Fibroblast of the aortic adventitia (primary cell): ENCODE measurements around the gene TSPAN18. TPM values are rescaled to one million over a fixed set of nuclear protein-coding genes. Genes with fewer than 3 reads are reported as not detected.

Source experiments
- DNase-seq: peaks from one replicate; pipeline ENCODE4 v3.0.0-alpha.2; 2010; ENCODE audit warnings: low read depth
- H3K4me3 ChIP-seq: 2 replicates; pipeline ENCODE4 v1.5.1; 2011; ENCODE audit warnings: low read depth, mild to moderate bottlenecking, control low read depth, low read length, moderate library complexity
- total RNA-seq: library from RNA; depleted of rRNA; stranded (reverse); fragments of >200 nt; gene quantifications from 2 replicates; pipeline ENCODE4 v1.2.3, GENCODE V29; 2012; ENCODE audit warnings: low replicate concordance
- TF ChIP-seq, protein P1 (sequence below): IDR thresholded peaks from 2 replicates; pipeline ENCODE4 v1.5.1; 2011; ENCODE audit warnings: mild to moderate bottlenecking, low read length, control low read depth, inconsistent platforms; ENCODE audit not compliant: insufficient read depth

TSPAN18 gene
- total RNA-seq, 1 donor: under 0.01 TPM

DNA sequence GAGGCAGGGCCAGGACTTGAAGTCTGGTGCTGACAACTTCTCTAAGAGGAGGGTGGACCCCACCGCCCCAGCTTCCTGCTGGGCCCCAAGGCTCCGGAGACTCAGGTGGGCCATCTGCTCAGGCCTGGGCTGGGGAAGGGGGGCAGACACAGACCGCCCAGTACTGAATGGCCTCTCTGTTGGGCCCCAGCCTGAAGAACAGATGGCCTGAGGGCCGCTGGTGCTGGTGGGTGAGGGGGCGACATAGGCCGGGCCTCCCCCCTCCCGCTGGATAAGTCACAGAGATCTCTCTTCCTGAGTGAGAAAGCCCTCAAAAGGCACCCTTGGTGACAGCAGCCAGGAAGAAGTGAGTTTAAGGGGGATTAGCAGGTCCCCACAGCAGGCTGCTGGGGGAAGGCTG, 236.4 kb downstream of the TSPAN18 start:
- TF ChIP-seq, protein P1, sequence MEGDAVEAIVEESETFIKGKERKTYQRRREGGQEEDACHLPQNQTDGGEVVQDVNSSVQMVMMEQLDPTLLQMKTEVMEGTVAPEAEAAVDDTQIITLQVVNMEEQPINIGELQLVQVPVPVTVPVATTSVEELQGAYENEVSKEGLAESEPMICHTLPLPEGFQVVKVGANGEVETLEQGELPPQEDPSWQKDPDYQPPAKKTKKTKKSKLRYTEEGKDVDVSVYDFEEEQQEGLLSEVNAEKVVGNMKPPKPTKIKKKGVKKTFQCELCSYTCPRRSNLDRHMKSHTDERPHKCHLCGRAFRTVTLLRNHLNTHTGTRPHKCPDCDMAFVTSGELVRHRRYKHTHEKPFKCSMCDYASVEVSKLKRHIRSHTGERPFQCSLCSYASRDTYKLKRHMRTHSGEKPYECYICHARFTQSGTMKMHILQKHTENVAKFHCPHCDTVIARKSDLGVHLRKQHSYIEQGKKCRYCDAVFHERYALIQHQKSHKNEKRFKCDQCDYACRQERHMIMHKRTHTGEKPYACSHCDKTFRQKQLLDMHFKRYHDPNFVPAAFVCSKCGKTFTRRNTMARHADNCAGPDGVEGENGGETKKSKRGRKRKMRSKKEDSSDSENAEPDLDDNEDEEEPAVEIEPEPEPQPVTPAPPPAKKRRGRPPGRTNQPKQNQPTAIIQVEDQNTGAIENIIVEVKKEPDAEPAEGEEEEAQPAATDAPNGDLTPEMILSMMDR: no peak
- no peak for DNase-seq
- H3K4me3 ChIP-seq: no peak overlapping the region

GRCh38 chr11:44963948-44964347, 237.2 kb downstream of the TSPAN18 start:
- TF ChIP-seq, protein P1: no peak
- no peak for DNase-seq
- no peak overlapping the region for H3K4me3 ChIP-seq

- no peak overlapping the region for H3K4me3 ChIP-seq
- TF ChIP-seq, protein P1: no peak
- no peak for DNase-seq
Measured at GRCh38 chr11:44964526-44965209, 237.9 kb downstream of the TSPAN18 start.

- no peak for DNase-seq
- TF ChIP-seq, protein P1: no peak
- H3K4me3 ChIP-seq: no peak overlapping the region
Measured at GRCh38 chr11:44966694-44967093, 239.9 kb downstream of the TSPAN18 start.

DNA sequence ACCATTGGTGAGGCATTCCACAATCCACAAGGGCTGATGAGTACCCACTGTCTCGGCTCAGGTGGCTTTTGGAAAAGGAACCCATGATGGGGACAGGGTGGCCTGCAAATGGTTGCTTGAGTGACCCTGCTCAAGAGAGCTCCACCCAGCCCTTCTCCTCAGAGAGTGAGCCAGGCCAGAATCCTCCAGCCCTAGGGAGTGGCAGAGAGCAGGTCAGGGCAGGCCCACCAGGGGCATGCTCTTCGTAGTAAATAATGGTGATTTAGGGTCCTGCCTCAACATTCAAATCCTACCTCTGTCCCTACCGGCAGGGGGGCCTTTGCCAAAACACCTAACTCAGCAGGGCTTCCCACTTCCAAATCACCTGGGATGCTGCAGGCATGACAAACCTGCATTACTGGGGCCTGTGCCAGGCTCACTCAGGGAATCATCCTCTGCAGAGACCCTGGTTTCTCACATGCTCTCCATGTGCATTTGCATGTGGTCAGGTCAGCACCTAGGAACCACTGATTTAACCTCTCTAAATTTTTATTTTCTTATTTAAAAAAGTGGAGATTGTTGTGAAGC, 241.3 kb downstream of the TSPAN18 start:
- no peak overlapping the region for H3K4me3 ChIP-seq
- TF ChIP-seq, protein P1: no peak
- DNase-seq: no peak

DNA sequence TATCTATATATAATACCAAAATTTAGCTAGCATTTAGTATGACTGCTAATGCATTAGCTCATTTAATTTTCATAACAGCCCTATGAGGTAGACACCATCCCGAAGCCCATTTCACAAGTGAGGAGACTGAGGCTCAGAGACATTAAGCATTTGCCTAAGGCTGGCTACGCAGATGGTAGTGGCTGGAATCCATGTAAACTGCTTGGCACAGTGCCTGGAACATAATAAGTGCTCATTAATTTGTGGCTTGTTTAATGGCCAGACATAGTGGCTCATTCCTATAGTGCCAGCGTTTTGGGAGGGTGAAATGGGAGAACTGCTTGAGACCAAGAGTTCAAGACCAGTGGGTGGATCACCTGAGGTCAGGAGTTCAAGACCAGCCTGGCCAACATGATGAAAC, 241.7 kb downstream of the TSPAN18 start:
- no peak for DNase-seq
- TF ChIP-seq, protein P1: no peak

More for the DNA sequence above, 241.7 kb downstream of the TSPAN18 start:
- H3K4me3 ChIP-seq: no peak overlapping the region
